Neural cell (in vitro differentiated cells): ENCODE measurements around the gene GRK4. TPM values are rescaled to one million over a fixed set of nuclear protein-coding genes. Genes with fewer than 3 reads are reported as not detected.

Source experiments
- H2AFZ ChIP-seq: fragments of 200-600, 300-800 bp; sonication (generic), shearing (Covaris generic); 2 replicates; pipeline ENCODE4 v1.6.0; 2014; ENCODE audit warnings: low read depth, mild to moderate bottlenecking, antibody characterized with exemption, low read length, moderate library complexity
- H3F3A ChIP-seq: fragments of 200-600 bp; shearing (Covaris generic); 2 replicates; pipeline ENCODE4 v1.6.1; 2016; ENCODE audit warnings: mild to moderate bottlenecking, moderate library complexity, mixed read lengths, antibody characterized with exemption, low read length; ENCODE audit not compliant: insufficient read depth, poor library complexity, severe bottlenecking
- H3K27ac ChIP-seq: fragments of 200-600, 300-800 bp; sonication (generic), shearing (Covaris generic); 2 replicates; pipeline ENCODE4 v1.5.1; 2014; ENCODE audit warnings: mild to moderate bottlenecking, low read length, moderate library complexity
- H3K27me3 ChIP-seq: fragments of 300-800, 200-600 bp; sonication (generic), shearing (Covaris generic); 2 replicates; pipeline ENCODE4 v1.6.0; 2014; ENCODE audit warnings: mild to moderate bottlenecking, low read depth, low read length, moderate library complexity; ENCODE audit not compliant: insufficient read depth
- H3K36me3 ChIP-seq: fragments of 300-800, 200-600 bp; sonication (generic), shearing (Covaris generic); 2 replicates; pipeline ENCODE4 v1.5.1; 2014; ENCODE audit warnings: mild to moderate bottlenecking, antibody characterized with exemption, low read length, moderate library complexity; ENCODE audit not compliant: insufficient read depth
- H3K4me2 ChIP-seq: fragments of 300-800, 200-600 bp; sonication (generic), shearing (Covaris generic); 2 replicates; pipeline ENCODE4 v1.6.0; 2014; ENCODE audit warnings: mild to moderate bottlenecking, low read length
- H3K4me3 ChIP-seq: fragments of 300-800, 200-600 bp; sonication (generic), shearing (Covaris generic); 2 replicates; pipeline ENCODE4 v1.5.1; 2014; ENCODE audit warnings: mild to moderate bottlenecking, low read length, moderate library complexity
- H3K79me2 ChIP-seq: fragments of 200-600 bp; shearing (Covaris generic); replicated peaks from 2 replicates; pipeline ENCODE4 v1.6.0; 2014; ENCODE audit warnings: mild to moderate bottlenecking, low read length, moderate library complexity; ENCODE audit not compliant: insufficient read depth
- H3K9ac ChIP-seq: fragments of 300-800, 200-600 bp; sonication (generic), shearing (Covaris generic); 2 replicates; pipeline ENCODE4 v1.6.1; 2016; ENCODE audit warnings: mild to moderate bottlenecking, low read length, mixed read lengths
- H3K9me2 ChIP-seq: fragments of 200-600 bp; shearing (Covaris generic); 2 replicates; pipeline ENCODE4 v1.6.1; 2016; ENCODE audit warnings: mild to moderate bottlenecking, low read length, mixed read lengths; ENCODE audit not compliant: insufficient read depth
- H3K9me3 ChIP-seq: fragments of 200-600, 300-800 bp; sonication (generic), shearing (Covaris generic); 2 replicates; pipeline ENCODE4 v1.6.1; 2016; ENCODE audit warnings: mild to moderate bottlenecking, mixed run types, low read length, moderate library complexity, mixed read lengths
- H4K20me1 ChIP-seq: fragments of 200-600 bp; shearing (Covaris generic); 2 replicates; pipeline ENCODE4 v1.6.1; 2016; ENCODE audit warnings: mild to moderate bottlenecking, mixed run types; ENCODE audit not compliant: insufficient read depth
- EP300 ChIP-seq: fragments of 450-650 bp; conservative IDR thresholded peaks from 2 replicates; pipeline ENCODE4 v1.6.1; 2014; ENCODE audit warnings: antibody characterized with exemption, mild to moderate bottlenecking, moderate library complexity; ENCODE audit not compliant: poor library complexity, severe bottlenecking
- EZH2 ChIP-seq: fragments of 200-600, 300-800 bp; shearing (Covaris generic), sonication (generic); IDR thresholded peaks from 2 replicates; pipeline ENCODE4 v1.6.1; 2014; ENCODE audit warnings: antibody characterized with exemption, low read length, borderline replicate concordance, mild to moderate bottlenecking; ENCODE audit not compliant: insufficient read depth, poor library complexity, severe bottlenecking
- MXI1 ChIP-seq: fragments of 450-650 bp; conservative IDR thresholded peaks from 2 replicates; pipeline ENCODE4 v1.6.1; 2014; ENCODE audit warnings: antibody characterized with exemption, mild to moderate bottlenecking; ENCODE audit not compliant: poor library complexity, severe bottlenecking
- POLR2AphosphoS5 ChIP-seq: IDR thresholded peaks from 2 replicates; pipeline ENCODE4 v1.6.1; 2012
- RAD21 ChIP-seq: fragments of 450-650 bp; conservative IDR thresholded peaks from 2 replicates; pipeline ENCODE4 v1.6.1; 2014; ENCODE audit warnings: antibody characterized with exemption, mild to moderate bottlenecking, moderate library complexity
- SMC3 ChIP-seq: fragments of 450-650 bp; conservative IDR thresholded peaks from 2 replicates; pipeline ENCODE4 v1.6.1; 2014; ENCODE audit warnings: antibody characterized with exemption, mild to moderate bottlenecking, moderate library complexity; ENCODE audit not compliant: poor library complexity
- TAF1 ChIP-seq: IDR thresholded peaks from 2 replicates; pipeline ENCODE4 v1.6.1; 2012; ENCODE audit warnings: low read depth
- polyA plus RNA-seq: library from polyadenylated mRNA; depleted of rRNA; stranded (reverse); fragments of >200 nt; gene quantifications from 2 replicates; pipeline ENCODE4 v1.2.3, GENCODE V29; 2014
- TF ChIP-seq, protein P1 (sequence below): fragments of 450-650 bp; IDR thresholded peaks from 2 replicates; pipeline ENCODE4 v1.5.1; 2014; ENCODE audit warnings: antibody characterized with exemption, mild to moderate bottlenecking, moderate library complexity; ENCODE audit not compliant: poor library complexity, severe bottlenecking
- TF ChIP-seq, protein P2 (sequence below): IDR thresholded peaks from 2 replicates; pipeline ENCODE4 v1.6.1; 2012; ENCODE audit warnings: borderline replicate concordance

The GRK4 gene
- polyA plus RNA-seq, 1 donor from 2014 or later = 17.4 TPM

DNA sequence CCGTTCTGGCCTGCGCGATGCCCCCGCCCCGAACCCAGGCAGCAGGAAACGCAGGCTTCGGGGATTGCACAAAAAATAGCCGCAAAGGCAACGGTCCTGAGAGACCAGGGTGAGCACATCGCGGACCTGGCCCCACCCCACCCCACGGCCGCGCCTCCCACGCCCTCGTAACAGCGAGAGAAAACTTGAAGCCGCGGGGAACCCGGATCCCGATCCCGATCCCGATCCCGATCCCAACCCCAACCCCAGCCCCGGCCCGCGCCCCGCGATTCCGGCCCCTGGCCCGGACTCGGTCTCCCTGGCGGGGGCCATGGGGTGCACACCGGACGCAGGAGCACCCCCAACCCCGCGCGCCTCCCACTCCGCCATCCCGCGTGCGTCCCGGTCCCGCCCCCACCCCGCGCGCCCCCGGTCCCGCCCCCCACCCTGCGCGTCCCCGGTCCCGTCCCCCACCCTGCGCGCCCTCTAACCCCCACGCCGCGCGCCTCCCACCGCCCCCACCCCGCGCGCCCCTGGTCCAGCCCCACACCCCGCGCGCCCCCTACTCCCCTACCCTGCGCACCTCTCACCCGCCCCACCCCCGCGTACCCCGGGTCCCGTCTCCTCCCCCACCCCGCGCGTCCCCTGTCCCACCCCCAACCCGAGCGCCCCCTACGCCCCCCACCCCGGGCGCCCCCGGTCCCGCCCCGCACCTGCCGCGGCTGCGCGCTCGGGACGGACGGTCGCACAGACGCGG is 29.1 kb upstream of the GRK4 start:
- no peak overlapping the region for H2AFZ ChIP-seq
- TF ChIP-seq MXI1 (no peak), RAD21 (no peak), TAF1 (no peak), EP300 (no peak), POLR2AphosphoS5 (no peak), EZH2 (no peak), SMC3 (no peak)
- TF ChIP-seq, protein P1, sequence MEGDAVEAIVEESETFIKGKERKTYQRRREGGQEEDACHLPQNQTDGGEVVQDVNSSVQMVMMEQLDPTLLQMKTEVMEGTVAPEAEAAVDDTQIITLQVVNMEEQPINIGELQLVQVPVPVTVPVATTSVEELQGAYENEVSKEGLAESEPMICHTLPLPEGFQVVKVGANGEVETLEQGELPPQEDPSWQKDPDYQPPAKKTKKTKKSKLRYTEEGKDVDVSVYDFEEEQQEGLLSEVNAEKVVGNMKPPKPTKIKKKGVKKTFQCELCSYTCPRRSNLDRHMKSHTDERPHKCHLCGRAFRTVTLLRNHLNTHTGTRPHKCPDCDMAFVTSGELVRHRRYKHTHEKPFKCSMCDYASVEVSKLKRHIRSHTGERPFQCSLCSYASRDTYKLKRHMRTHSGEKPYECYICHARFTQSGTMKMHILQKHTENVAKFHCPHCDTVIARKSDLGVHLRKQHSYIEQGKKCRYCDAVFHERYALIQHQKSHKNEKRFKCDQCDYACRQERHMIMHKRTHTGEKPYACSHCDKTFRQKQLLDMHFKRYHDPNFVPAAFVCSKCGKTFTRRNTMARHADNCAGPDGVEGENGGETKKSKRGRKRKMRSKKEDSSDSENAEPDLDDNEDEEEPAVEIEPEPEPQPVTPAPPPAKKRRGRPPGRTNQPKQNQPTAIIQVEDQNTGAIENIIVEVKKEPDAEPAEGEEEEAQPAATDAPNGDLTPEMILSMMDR = no peak
- TF ChIP-seq, protein P2, sequence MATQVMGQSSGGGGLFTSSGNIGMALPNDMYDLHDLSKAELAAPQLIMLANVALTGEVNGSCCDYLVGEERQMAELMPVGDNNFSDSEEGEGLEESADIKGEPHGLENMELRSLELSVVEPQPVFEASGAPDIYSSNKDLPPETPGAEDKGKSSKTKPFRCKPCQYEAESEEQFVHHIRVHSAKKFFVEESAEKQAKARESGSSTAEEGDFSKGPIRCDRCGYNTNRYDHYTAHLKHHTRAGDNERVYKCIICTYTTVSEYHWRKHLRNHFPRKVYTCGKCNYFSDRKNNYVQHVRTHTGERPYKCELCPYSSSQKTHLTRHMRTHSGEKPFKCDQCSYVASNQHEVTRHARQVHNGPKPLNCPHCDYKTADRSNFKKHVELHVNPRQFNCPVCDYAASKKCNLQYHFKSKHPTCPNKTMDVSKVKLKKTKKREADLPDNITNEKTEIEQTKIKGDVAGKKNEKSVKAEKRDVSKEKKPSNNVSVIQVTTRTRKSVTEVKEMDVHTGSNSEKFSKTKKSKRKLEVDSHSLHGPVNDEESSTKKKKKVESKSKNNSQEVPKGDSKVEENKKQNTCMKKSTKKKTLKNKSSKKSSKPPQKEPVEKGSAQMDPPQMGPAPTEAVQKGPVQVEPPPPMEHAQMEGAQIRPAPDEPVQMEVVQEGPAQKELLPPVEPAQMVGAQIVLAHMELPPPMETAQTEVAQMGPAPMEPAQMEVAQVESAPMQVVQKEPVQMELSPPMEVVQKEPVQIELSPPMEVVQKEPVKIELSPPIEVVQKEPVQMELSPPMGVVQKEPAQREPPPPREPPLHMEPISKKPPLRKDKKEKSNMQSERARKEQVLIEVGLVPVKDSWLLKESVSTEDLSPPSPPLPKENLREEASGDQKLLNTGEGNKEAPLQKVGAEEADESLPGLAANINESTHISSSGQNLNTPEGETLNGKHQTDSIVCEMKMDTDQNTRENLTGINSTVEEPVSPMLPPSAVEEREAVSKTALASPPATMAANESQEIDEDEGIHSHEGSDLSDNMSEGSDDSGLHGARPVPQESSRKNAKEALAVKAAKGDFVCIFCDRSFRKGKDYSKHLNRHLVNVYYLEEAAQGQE = no peak
- H3K79me2 ChIP-seq = peaks cover 14% of the 10 kb centered on the region
- H3K4me2 ChIP-seq = peak overlapping the region; percentile 14
- no peaks in the 10 kb centered on the region for H3K36me3 ChIP-seq
- peak overlapping the region; percentile 85 for H3K9ac ChIP-seq
- no peaks in the 10 kb centered on the region for H3F3A ChIP-seq
- no peaks in the 10 kb centered on the region for H3K27me3 ChIP-seq
- H3K9me3 ChIP-seq = no peaks in the 10 kb centered on the region
- H3K4me3 ChIP-seq = peak overlapping the region; percentile 99
- H3K27ac ChIP-seq = peak overlapping the region; percentile 28
- H3K9me2 ChIP-seq = no peaks in the 10 kb centered on the region
- H4K20me1 ChIP-seq = no peaks in the 10 kb centered on the region

GRCh38 chr4:2934813-2935761 is 28.3 kb upstream of the GRK4 start:
- Histone ChIP-seq H3K9me2 (no peaks in the 10 kb centered on the region), H4K20me1 (no peaks in the 10 kb centered on the region), H3K27me3 (no peaks in the 10 kb centered on the region), H3K79me2 (peaks cover 14% of the 10 kb centered on the region), H3K4me2 (peak overlapping the region; percentile 92), H3K9ac (peak overlapping the region; percentile 85), H3F3A (no peaks in the 10 kb centered on the region), H2AFZ (peak overlapping the region; percentile 63), H3K36me3 (no peaks in the 10 kb centered on the region), H3K9me3 (no peaks in the 10 kb centered on the region), H3K27ac (peak overlapping the region; percentile 51), H3K4me3 (peak overlapping the region; percentile 99)
- TF ChIP-seq EP300 (peak; percentile 35), TAF1 (no peak), EZH2 (no peak), MXI1 (peak; percentile 82), POLR2AphosphoS5 (peak; percentile 92), RAD21 (peak; percentile 47), SMC3 (peak; percentile 49)
- TF ChIP-seq, protein P2 = peak; percentile 29
- TF ChIP-seq, protein P1 = no peak
